Uterus (tissue), 2 donors: ENCODE measurements around the gene RSPO1.

Source experiments
- POLR2A ChIP-seq, 2 donors: fragments of 450-650 bp; IDR thresholded peaks; one replicate each; pipeline ENCODE4 v1.6.1; 2016; ENCODE audit warnings: antibody characterized with exemption in 2 of 2, mild to moderate bottlenecking in 1 of 2, moderate library complexity in 1 of 2
- TF ChIP-seq, protein P1 (sequence below), 4 experiments: fragments of 200-600 bp in 2 of 4; fragments of 450-650 bp in 2 of 4; sonication (generic) in 2 of 4; IDR thresholded peaks; one replicate each; pipeline ENCODE4 v1.5.1; 2016 to 2019; ENCODE audit warnings: antibody characterized with exemption in 4 of 4, mild to moderate bottlenecking in 2 of 4, moderate library complexity in 1 of 4

DNA sequence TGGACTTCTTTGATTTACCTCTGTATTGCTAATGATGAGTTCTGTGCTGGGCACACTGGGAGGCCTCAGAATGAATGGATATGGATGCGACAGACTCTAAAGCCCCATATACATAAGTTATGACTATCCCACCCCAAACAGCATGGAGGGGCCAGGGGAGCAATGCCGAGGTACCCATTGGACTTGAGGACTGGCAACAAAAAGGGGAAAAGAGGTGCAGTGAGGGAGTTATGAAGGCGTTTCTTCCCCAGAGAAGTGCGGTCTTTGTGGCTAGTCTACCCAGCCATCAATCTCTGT is 42.4 kb upstream of the RSPO1 start:
- TF ChIP-seq, protein P1, sequence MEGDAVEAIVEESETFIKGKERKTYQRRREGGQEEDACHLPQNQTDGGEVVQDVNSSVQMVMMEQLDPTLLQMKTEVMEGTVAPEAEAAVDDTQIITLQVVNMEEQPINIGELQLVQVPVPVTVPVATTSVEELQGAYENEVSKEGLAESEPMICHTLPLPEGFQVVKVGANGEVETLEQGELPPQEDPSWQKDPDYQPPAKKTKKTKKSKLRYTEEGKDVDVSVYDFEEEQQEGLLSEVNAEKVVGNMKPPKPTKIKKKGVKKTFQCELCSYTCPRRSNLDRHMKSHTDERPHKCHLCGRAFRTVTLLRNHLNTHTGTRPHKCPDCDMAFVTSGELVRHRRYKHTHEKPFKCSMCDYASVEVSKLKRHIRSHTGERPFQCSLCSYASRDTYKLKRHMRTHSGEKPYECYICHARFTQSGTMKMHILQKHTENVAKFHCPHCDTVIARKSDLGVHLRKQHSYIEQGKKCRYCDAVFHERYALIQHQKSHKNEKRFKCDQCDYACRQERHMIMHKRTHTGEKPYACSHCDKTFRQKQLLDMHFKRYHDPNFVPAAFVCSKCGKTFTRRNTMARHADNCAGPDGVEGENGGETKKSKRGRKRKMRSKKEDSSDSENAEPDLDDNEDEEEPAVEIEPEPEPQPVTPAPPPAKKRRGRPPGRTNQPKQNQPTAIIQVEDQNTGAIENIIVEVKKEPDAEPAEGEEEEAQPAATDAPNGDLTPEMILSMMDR (IDR thresholded peaks at IDR 0.05): no peak
- TF ChIP-seq POLR2A (IDR thresholded peaks at IDR 0.05): no peak
